Activated CD8-positive, alpha-beta T cell treated with anti-CD3 and anti-CD28 coated beads for 36 hours (primary cell): ENCODE measurements around the gene SYT3. TPM values are rescaled to one million over a fixed set of nuclear protein-coding genes. Genes with fewer than 3 reads are reported as not detected.
A peak's percentile ranks its signal among the peaks of the same experiment; 100 is the strongest.

Experiments used
- ATAC-seq: fragments of 200-7000 bp; cut with Tn5 transposase; one replicate; pipeline ENCODE4 v1.10.0; 2021; ENCODE audit warnings: mild to moderate bottlenecking, moderate library complexity
- CTCF ChIA-PET: fragments of 350-600 bp; sonication (Branson Sonifier 250); formaldehyde crosslinking; loops from one replicate; lab custom pipeline; 2021; ENCODE audit warnings: antibody characterized with exemption; lab: Charles Lee
- POLR2A ChIA-PET: fragments of 350-600 bp; sonication (Branson Sonifier 250); formaldehyde crosslinking; loops from one replicate; lab custom pipeline; 2021; ENCODE audit warnings: antibody characterized with exemption; lab: Charles Lee
- DNase-seq: peaks from one replicate; pipeline ENCODE4 v3.0.0-alpha.2; 2020
- H3K27ac Mint-ChIP-seq: one replicate; pipeline ENCODE4 v1.8.0; 2021; ENCODE audit warnings: mild to moderate bottlenecking, mixed read lengths
- H3K27me3 Mint-ChIP-seq: one replicate; pipeline ENCODE4 v1.8.0; 2021; ENCODE audit warnings: mixed read lengths
- H3K36me3 Mint-ChIP-seq: one replicate; pipeline ENCODE4 v1.8.0; 2021; ENCODE audit warnings: low read depth, mixed read lengths
- H3K4me1 Mint-ChIP-seq: one replicate; pipeline ENCODE4 v1.8.0; 2021; ENCODE audit warnings: low read depth, mixed read lengths
- H3K4me3 Mint-ChIP-seq: one replicate; pipeline ENCODE4 v1.8.0; 2021; ENCODE audit warnings: mild to moderate bottlenecking, moderate library complexity, mixed read lengths
- H3K9me3 Mint-ChIP-seq: one replicate; pipeline ENCODE4 v1.8.0; 2021; ENCODE audit warnings: mixed read lengths
- CTCF ChIP-seq: fragments of 200-600 bp; IDR thresholded peaks from one replicate; pipeline ENCODE4 v1.8.0; 2022; ENCODE audit warnings: antibody characterized with exemption, mild to moderate bottlenecking
- intact Hi-C: fragments of 100-400 bp; cut with micrococcal nuclease; formaldehyde crosslinking; loops from one replicate; pipeline ENCODE4 v1.10.0; 2022
- total RNA-seq, 2 experiments: library from RNA; stranded (reverse); gene quantifications; one replicate each; pipeline ENCODE4 v1.2.3, GENCODE V29; 2021

Gene SYT3
- not detected for total RNA-seq

- peak; percentile 52 for DNase-seq
Measured at GRCh38 chr19:50639121-50640112, at the start of gene SYT3. TSS of gene SYT3 (minus strand) at chr19:50639881. CDS start at chr19:50637411, 2,470 bp downstream.

GRCh38 chr19:50688766-50689165 lies 49.1 kb upstream of the SYT3 start:
- no peaks in the 10 kb centered on the region for H3K9me3 Mint-ChIP-seq
- no peak for DNase-seq
- H3K4me3 Mint-ChIP-seq, result no peak overlapping the region
- H3K36me3 Mint-ChIP-seq, result no peaks in the 10 kb centered on the region
- no peaks in the 10 kb centered on the region for H3K4me1 Mint-ChIP-seq
- H3K27ac Mint-ChIP-seq, result no peak overlapping the region
- ChIA-PET POLR2A (no interaction called here), CTCF (no interaction called here)
- TF ChIP-seq CTCF, result no peak
- intact Hi-C loops, result no loop called here
- ATAC-seq, result no peak
- H3K27me3 Mint-ChIP-seq, result peaks cover 48% of the 10 kb centered on the region

More at GRCh38 chr19:50639121-50640112, at the start of gene SYT3:
- H3K4me3 Mint-ChIP-seq, result peak within 1 kb of the TSS; percentile 58
- no peak for TF ChIP-seq CTCF
- intact Hi-C loops, result no loop called here
- H3K27me3 Mint-ChIP-seq, result peaks cover 37% of the 10 kb centered on the region
- no peaks in the 10 kb centered on the region for H3K4me1 Mint-ChIP-seq
- no peak within 1 kb of the TSS for H3K27ac Mint-ChIP-seq
- CTCF ChIA-PET, result no interaction called here
- POLR2A ChIA-PET, result no interaction called here
- peaks cover 2% of the 10 kb centered on the region for H3K36me3 Mint-ChIP-seq
- peaks cover 7% of the 10 kb centered on the region for H3K9me3 Mint-ChIP-seq
- peak; percentile 88 for ATAC-seq

GRCh38 chr19:50686310-50687032 lies 46.8 kb upstream of the SYT3 start:
- intact Hi-C loops, result no loop called here
- no peaks in the 10 kb centered on the region for H3K4me1 Mint-ChIP-seq
- no peaks in the 10 kb centered on the region for H3K9me3 Mint-ChIP-seq
- ChIA-PET POLR2A (no interaction called here), CTCF (no interaction called here)
- TF ChIP-seq CTCF, result no peak
- no peak for DNase-seq
- no peak overlapping the region for H3K4me3 Mint-ChIP-seq
- no peak for ATAC-seq
- H3K27me3 Mint-ChIP-seq, result peaks cover 36% of the 10 kb centered on the region
- no peak overlapping the region for H3K27ac Mint-ChIP-seq
- H3K36me3 Mint-ChIP-seq, result no peaks in the 10 kb centered on the region

- no peaks in the 10 kb centered on the region for H3K36me3 Mint-ChIP-seq
- POLR2A ChIA-PET, result no interaction called here
- peaks cover 31% of the 10 kb centered on the region for H3K27me3 Mint-ChIP-seq
- no peak overlapping the region for H3K4me3 Mint-ChIP-seq
- CTCF ChIA-PET, result no interaction called here
- H3K9me3 Mint-ChIP-seq, result no peaks in the 10 kb centered on the region
- intact Hi-C loops, result no loop called here
- DNase-seq (peak; percentile 87), ATAC-seq (peak; percentile 99)
- TF ChIP-seq CTCF, result no peak
- no peak overlapping the region for H3K27ac Mint-ChIP-seq
- peaks cover 2% of the 10 kb centered on the region for H3K4me1 Mint-ChIP-seq
Measured at GRCh38 chr19:50679177-50680125, 39.8 kb upstream of the SYT3 start.
